GM04503 (cell line): Measurements from ENCODE around the gene HOXD9.

Experiments used
- DNase-seq: peaks from one replicate; pipeline ENCODE4 v3.0.0-alpha.2; 2012; ENCODE audit warnings: low read depth

Gene HOXD9

GRCh38 chr2:176098366-176099158 lies 24.0 kb upstream of the HOXD9 start:
- no peak for DNase-seq

GRCh38 chr2:176099159-176099727 lies 23.3 kb upstream of the HOXD9 start:
- DNase-seq = no peak

- DNase-seq = no peak
These were observed 22.6 kb upstream of the HOXD9 start, which contains the start of gene HOXD12 for GRCh38 chr2:176099728-176100546. Gene HOXD12, plus strand, starts transcription at chr2:176099795. Its CDS starts 7 bp downstream, at chr2:176099802.

- no peak for DNase-seq
These were observed 21.9 kb upstream of the HOXD9 start for GRCh38 chr2:176100547-176101140.

GRCh38 chr2:176101216-176101830 lies 21.2 kb upstream of the HOXD9 start:
- DNase-seq = no peak

GRCh38 chr2:176101842-176102241 lies 20.7 kb upstream of the HOXD9 start:
- DNase-seq = no peak

- DNase-seq = no peak
These were observed 20.1 kb upstream of the HOXD9 start for GRCh38 chr2:176102309-176102866.

- no peak for DNase-seq
These were observed 19.3 kb upstream of the HOXD9 start for GRCh38 chr2:176103194-176103593.

GRCh38 chr2:176103742-176104315 lies 18.7 kb upstream of the HOXD9 start:
- no peak for DNase-seq

GRCh38 chr2:176104316-176105077 lies 18.0 kb upstream of the HOXD9 start:
- peak; percentile 32 for DNase-seq

- DNase-seq = no peak
These were observed 17.3 kb upstream of the HOXD9 start for GRCh38 chr2:176105078-176105729.

- DNase-seq = no peak
These were observed 16.6 kb upstream of the HOXD9 start for GRCh38 chr2:176105730-176106580.

- no peak for DNase-seq
These were observed 15.7 kb upstream of the HOXD9 start, which contains the start of gene HOXD11 for GRCh38 chr2:176106581-176107539. Gene HOXD11, plus strand, starts transcription at chr2:176107280. Its CDS starts 76 bp downstream, at chr2:176107356.

GRCh38 chr2:176107731-176108181 lies 14.8 kb upstream of the HOXD9 start:
- no peak for DNase-seq

- DNase-seq = no peak
These were observed 13.2 kb upstream of the HOXD9 start for GRCh38 chr2:176109192-176109901.

- no peak for DNase-seq
These were observed 12.6 kb upstream of the HOXD9 start for GRCh38 chr2:176109946-176110345.
